Measurements from ENCODE around the gene WWC2.

WWC2 gene

DNA sequence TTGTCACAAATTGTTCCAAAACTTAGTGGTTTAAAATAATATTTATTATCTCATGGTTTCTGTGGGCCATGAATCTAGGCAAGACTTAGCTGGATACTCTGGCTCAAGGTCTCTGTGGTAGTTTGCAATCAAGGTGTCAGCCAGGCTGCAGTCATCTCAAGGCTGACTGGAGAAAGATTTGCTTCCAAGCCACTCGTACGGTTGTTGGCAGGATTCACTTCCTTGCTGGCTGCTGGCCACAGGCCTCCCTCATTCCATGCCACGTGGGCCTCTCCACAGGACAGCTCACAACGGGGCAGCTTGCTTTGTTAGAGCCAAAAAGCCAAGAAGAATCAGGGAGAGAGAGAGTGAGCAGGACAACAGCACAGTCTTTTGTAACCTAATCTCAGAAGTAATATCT, 101.4 kb downstream of the WWC2 start:
- no peak for DNase-seq (ENCODE audit: low read depth in 1 of 2, low spot score in 1 of 2)

DNA sequence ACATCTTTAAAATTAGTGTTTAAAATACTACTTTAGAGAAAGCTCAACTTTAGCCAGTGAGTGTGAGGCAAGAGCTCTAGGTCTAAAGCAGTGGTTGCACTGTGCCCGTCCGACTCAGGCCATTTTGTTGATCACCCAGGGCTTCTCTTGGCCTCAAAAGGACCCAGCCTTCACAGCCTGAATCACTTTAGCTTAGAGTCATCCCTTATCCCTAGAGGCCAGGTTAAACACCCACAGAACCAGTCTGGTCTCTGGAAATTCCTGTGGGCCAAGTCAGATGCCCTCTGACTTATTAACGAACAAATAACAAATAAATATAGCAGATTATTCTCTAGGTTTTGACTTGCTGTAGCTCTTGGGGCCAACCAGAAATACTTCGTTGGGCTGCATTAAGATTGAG, 102.3 kb downstream of the WWC2 start:
- DNase-seq (ENCODE audit: low read depth in 1 of 2, low spot score in 1 of 2), result no peak

GRCh38 chr4:183202523-183202922, 103.5 kb downstream of the WWC2 start:
- DNase-seq (ENCODE audit: low read depth in 1 of 2, low spot score in 1 of 2), result no peak

GRCh38 chr4:183204793-183205192, 105.7 kb downstream of the WWC2 start:
- DNase-seq (ENCODE audit: low read depth in 1 of 2, low spot score in 1 of 2), result no peak

DNA sequence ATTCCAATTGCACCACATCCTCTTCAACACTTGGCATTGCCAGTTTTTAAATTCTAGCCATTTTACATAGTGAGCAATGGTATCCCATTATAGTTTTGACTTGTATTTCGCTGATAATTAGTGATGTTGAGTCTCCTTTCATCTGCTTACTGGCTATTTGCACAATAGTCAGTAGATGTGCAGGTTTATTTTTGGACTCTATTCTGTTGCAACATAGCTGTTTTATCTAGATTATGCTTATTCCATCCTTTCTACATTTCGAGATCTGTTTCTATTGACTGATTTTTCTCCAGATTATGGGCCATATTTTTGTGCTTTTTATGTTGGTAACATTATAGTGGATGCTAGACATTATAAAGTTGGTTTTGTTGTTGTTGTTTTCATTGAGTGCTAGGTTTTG, 106.1 kb downstream of the WWC2 start:
- DNase-seq (ENCODE audit: low read depth in 1 of 2, low spot score in 1 of 2), result no peak

GRCh38 chr4:183205709-183206108, 106.7 kb downstream of the WWC2 start:
- DNase-seq (ENCODE audit: low read depth in 1 of 2, low spot score in 1 of 2), result no peak

- no peak for DNase-seq (ENCODE audit: low read depth in 1 of 2, low spot score in 1 of 2)
Measured at GRCh38 chr4:183211533-183211932, 112.5 kb downstream of the WWC2 start.

GRCh38 chr4:183213996-183214395, 114.9 kb downstream of the WWC2 start:
- DNase-seq (ENCODE audit: low read depth in 1 of 2, low spot score in 1 of 2), result no peak

DNA sequence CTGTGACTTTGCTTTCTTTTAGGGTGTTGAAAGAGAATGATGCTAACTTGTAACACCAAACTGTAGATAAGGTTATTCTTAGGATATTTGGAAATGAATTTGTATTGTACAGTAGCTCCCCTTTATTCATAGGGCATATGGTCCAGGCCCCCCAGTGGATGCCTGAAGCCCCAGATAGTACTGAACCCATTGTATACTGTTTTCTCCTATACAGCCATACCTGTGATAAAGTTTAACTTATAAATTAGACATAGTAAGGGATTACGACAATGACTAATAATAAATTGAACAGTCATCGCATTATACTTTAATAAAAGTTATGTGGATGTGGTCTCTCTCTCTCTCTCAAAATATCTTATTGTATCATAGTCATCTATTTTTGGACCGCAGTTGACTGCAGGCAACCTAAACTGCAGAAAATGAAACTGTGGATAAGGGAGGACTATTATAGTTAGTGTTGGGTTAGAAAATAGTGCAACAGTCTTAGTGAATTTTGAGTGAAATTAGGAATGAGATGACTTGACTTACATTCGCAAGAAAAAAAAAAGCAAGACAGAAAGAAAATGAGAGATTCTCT, 115.9 kb downstream of the WWC2 start:
- DNase-seq (ENCODE audit: low read depth in 1 of 2, low spot score in 1 of 2), result no peak

GRCh38 chr4:183220236-183220635, 121.2 kb downstream of the WWC2 start:
- DNase-seq (ENCODE audit: low read depth in 1 of 2, low spot score in 1 of 2), result no peak

DNA sequence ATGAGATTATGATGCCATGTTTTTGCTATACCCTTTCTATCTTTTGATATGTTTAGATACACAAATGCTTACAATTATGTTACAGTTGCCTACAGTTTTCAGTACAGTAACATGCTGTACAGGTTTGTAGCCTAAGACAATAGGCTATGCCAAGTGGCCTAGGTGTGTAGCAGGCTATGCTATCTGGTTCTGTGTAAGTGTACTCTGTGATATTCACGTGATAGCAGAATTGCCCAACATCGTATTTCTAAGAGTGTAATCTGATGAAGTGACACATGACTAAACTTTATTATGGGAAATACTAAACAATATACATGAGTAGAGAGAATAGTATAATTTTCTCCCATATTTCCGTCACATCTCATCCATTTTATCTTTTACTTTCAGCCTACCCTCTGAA, 124.0 kb downstream of the WWC2 start:
- DNase-seq (ENCODE audit: low read depth in 1 of 2, low spot score in 1 of 2), result no peak

- DNase-seq (ENCODE audit: low read depth in 1 of 2, low spot score in 1 of 2), result no peak
Measured at GRCh38 chr4:183229397-183229796, 130.3 kb downstream of the WWC2 start.

- no peak for DNase-seq (ENCODE audit: low read depth in 1 of 2, low spot score in 1 of 2)
Measured at GRCh38 chr4:183240581-183241321, 141.7 kb downstream of the WWC2 start.

- no peak for DNase-seq (ENCODE audit: low read depth in 1 of 2, low spot score in 1 of 2)
Measured at GRCh38 chr4:183241322-183241640, 142.2 kb downstream of the WWC2 start.

GRCh38 chr4:183241721-183242151, 142.7 kb downstream of the WWC2 start:
- DNase-seq (ENCODE audit: low read depth in 1 of 2, low spot score in 1 of 2), result no peak

DNA sequence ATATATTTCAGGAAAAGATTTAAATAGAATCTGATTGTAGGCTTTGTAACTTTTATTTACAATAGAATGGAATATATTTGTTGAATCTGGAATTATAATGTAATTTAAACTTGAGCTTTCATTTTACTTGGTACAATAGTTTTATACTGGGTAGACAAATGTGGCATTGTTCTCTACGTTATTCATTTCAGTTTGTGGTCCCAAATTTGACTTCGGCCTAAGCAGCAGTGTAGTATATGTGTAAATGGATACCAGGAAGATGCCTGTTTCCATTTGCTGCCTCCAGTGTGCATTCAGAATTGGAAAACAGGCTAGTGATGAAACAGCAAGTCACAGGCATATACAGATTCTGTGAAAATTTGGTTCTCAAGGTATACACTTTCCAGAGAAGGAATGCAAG, 143.2 kb downstream of the WWC2 start:
- DNase-seq (ENCODE audit: low read depth in 1 of 2, low spot score in 1 of 2), result no peak

GRCh38 chr4:183244019-183244418, 145.0 kb downstream of the WWC2 start:
- no peak for DNase-seq (ENCODE audit: low read depth in 1 of 2, low spot score in 1 of 2)

- no peak for DNase-seq (ENCODE audit: low read depth in 1 of 2, low spot score in 1 of 2)
Measured at GRCh38 chr4:183244506-183244905, 145.4 kb downstream of the WWC2 start.

DNA sequence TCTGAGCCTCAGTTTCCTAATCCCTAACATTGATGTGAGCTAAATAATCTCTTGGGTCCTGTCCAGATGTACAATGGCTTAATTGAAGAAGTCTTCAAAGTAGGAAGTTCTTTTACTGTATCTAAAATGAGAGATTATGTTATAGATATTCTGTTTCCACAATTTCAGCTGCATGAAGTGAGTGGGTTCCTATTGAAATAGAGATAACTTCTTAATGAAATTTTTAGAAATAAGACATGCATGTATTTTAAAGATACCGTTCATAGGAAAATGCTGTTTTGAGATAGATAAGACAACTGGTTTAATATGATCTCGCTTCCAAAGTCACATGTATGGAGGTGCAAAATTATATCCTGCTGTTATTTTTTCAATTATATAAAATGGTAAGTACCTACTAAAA, 149.1 kb downstream of the WWC2 start:
- DNase-seq (ENCODE audit: low read depth in 1 of 2, low spot score in 1 of 2), result no peak

DNA sequence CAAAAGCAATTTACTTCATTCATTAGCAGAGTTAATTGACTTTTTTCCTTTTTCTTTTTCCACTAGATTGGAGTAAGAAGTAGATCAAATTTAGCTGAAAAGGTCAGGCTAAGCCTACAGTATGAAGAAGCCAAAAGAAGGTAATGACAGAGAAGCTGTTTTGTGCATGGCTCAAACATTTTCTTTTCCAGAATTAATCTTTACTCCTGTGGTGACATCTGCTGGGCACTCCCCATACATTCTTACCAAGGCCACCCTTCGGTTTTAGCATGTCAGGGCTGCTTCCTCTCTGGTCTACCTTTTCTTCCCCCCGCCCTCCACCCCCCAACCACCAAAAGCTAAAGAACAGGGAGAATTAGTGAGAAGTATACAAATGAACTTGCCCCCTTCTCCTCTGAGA, 150.8 kb downstream of the WWC2 start:
- no peak for DNase-seq (ENCODE audit: low read depth in 1 of 2, low spot score in 1 of 2)

GRCh38 chr4:183250831-183251230, 151.8 kb downstream of the WWC2 start:
- DNase-seq (ENCODE audit: low read depth in 1 of 2, low spot score in 1 of 2), result no peak

GRCh38 chr4:183252959-183253358, 153.9 kb downstream of the WWC2 start:
- DNase-seq (ENCODE audit: low read depth in 1 of 2, low spot score in 1 of 2), result no peak

- no peak for DNase-seq (ENCODE audit: low read depth in 1 of 2, low spot score in 1 of 2)
Measured at GRCh38 chr4:183253451-183253850, 154.4 kb downstream of the WWC2 start.

Measured in stimulated activated CD4-positive, alpha-beta T cell treated with anti-CD3 and anti-CD28 coated beads, Interleukin-15, amount 100 ng/mL, for 1 hour (primary cell).